HCT116 (cell line): ENCODE results near the gene MLXIPL. TPM values are rescaled to one million over a fixed set of nuclear protein-coding genes. Genes with fewer than 3 reads are reported as not detected.

ENCODE experiments used
- ATAC-seq: fragments of 200-7000 bp; cut with Tn5 transposase; 2 replicates; pipeline ENCODE4 v1.9.1; 2020; ENCODE audit warnings: mild to moderate bottlenecking, moderate library complexity
- BruUV-seq: library from RNA; stranded (reverse); fragments of 400-500 nt; replicated peaks from 2 replicates; lab custom pipeline; 2021; lab: Mats Ljungman, UMichigan
- CTCF ChIA-PET: fragments of 300-600 bp; sonication (Branson Sonifier 250); formaldehyde crosslinking; loops from one replicate; lab custom pipeline; 2021; ENCODE audit warnings: antibody characterized with exemption; lab: Charles Lee
- POLR2A ChIA-PET: fragments of 300-600, 350-600 bp; sonication (Branson Sonifier 250); formaldehyde crosslinking; loops from one replicate; lab custom pipeline; 2021; ENCODE audit warnings: antibody characterized with exemption; lab: Charles Lee
- RAD21 ChIA-PET, 2 experiments: fragments of 300-600 bp; sonication (Branson Sonifier 250); formaldehyde crosslinking; loops; one replicate each; lab custom pipeline; 2023; ENCODE audit warnings: low total read pairs in 2 of 2; ENCODE audit not compliant: uncharacterized antibody in 2 of 2, unreplicated experiment in 2 of 2, low non-redundant PET in 1 of 2; lab: Charles Lee
- DNase-seq: peaks from one replicate; pipeline ENCODE4 v3.0.0-alpha.2; 2010; ENCODE audit warnings: low read depth, low spot score
- H2AFZ ChIP-seq: fragments of 200-600 bp; shearing (Covaris generic), sonication (generic); 2 replicates; pipeline ENCODE4 v1.6.1; 2017; ENCODE audit warnings: low read depth, mixed run types, mixed read lengths, antibody characterized with exemption, low read length; ENCODE audit not compliant: poor library complexity, severe bottlenecking
- H3K27ac ChIP-seq: 2 replicates; pipeline ENCODE4 v1.5.1; 2012; ENCODE audit warnings: low read depth, low read length
- H3K27me3 ChIP-seq: fragments of 200-600 bp; sonication (generic); 2 replicates; pipeline ENCODE4 v1.6.1; 2016; ENCODE audit warnings: mixed run types, low read length, mixed read lengths; ENCODE audit not compliant: insufficient read depth
- H3K36me3 ChIP-seq, 2 experiments: fragments of 200-500 bp in 1 of 2; fragments of 200-600 bp in 1 of 2; sonication (Bioruptor generic) in 1 of 2; sonication (generic) in 1 of 2; 2 replicates each; pipeline versions ENCODE4 v1.5.1 to v1.6.1; 2014 to 2016; ENCODE audit warnings: low read length in 2 of 2, inconsistent platforms in 1 of 2, mixed read lengths in 1 of 2, mixed run types in 1 of 2; ENCODE audit not compliant: insufficient read depth in 2 of 2, control insufficient read depth in 1 of 2
- H3K4me1 ChIP-seq, 2 experiments: fragments of 200-600 bp in 1 of 2; sonication (generic) in 1 of 2; 2 replicates each; pipeline versions ENCODE4 v1.5.1 to v1.6.1; 2012 to 2017; ENCODE audit warnings: low read length in 2 of 2, inconsistent platforms in 1 of 2, mild to moderate bottlenecking in 1 of 2, mixed read lengths in 1 of 2, mixed run types in 1 of 2, moderate library complexity in 1 of 2; ENCODE audit not compliant: insufficient read depth in 2 of 2, control insufficient read depth in 1 of 2
- H3K4me2 ChIP-seq: fragments of 200-600 bp; sonication (generic); 2 replicates; pipeline ENCODE4 v1.6.1; 2017; ENCODE audit warnings: mixed run types, low read length, mixed read lengths
- H3K4me3 ChIP-seq, 2 experiments: fragments of 200-600 bp in 1 of 2; sonication (generic) in 1 of 2; replicated peaks in 1 of 2; 2 replicates each; pipeline ENCODE4 v1.5.1; 2011 to 2016; ENCODE audit warnings: low read length in 2 of 2, control low read depth in 1 of 2, low read depth in 1 of 2, mild to moderate bottlenecking in 1 of 2, mixed read lengths in 1 of 2, mixed run types in 1 of 2
- H3K79me2 ChIP-seq: fragments of 200-600 bp; sonication (generic); 2 replicates; pipeline ENCODE4 v1.6.1; 2017; ENCODE audit warnings: mild to moderate bottlenecking, mixed run types, low read length, moderate library complexity, mixed read lengths; ENCODE audit not compliant: insufficient read depth
- H3K9ac ChIP-seq: fragments of 200-600 bp; sonication (generic); 2 replicates; pipeline ENCODE4 v1.6.1; 2016; ENCODE audit warnings: low read length, mixed read lengths
- H3K9me2 ChIP-seq: fragments of 200-600 bp; sonication (generic), shearing (Covaris generic); 2 replicates; pipeline ENCODE4 v1.6.1; 2017; ENCODE audit warnings: mixed run types, mild to moderate bottlenecking, moderate library complexity; ENCODE audit not compliant: insufficient read depth
- H3K9me3 ChIP-seq, 2 experiments: fragments of 200-500 bp in 1 of 2; fragments of 200-600 bp in 1 of 2; sonication (Bioruptor generic) in 1 of 2; sonication (generic) in 1 of 2; 2 replicates each; pipeline ENCODE4 v1.6.1; 2014 to 2017; ENCODE audit warnings: low read length in 2 of 2, mixed read lengths in 2 of 2, inconsistent platforms in 1 of 2, low read depth in 1 of 2, mild to moderate bottlenecking in 1 of 2, mixed run types in 1 of 2, moderate library complexity in 1 of 2; ENCODE audit not compliant: control insufficient read depth in 1 of 2, insufficient read depth in 1 of 2
- H4K20me1 ChIP-seq: fragments of 200-600 bp; sonication (generic), shearing (Covaris generic); 2 replicates; pipeline ENCODE4 v1.6.1; 2017; ENCODE audit warnings: mixed run types, mild to moderate bottlenecking, moderate library complexity; ENCODE audit not compliant: insufficient read depth
- CBX3 ChIP-seq: IDR thresholded peaks from 2 replicates; pipeline ENCODE4 v1.6.1; 2012; ENCODE audit warnings: low read depth
- EGR1 ChIP-seq: IDR thresholded peaks from 2 replicates; pipeline ENCODE4 v1.6.1; 2012; ENCODE audit warnings: low read depth
- ELF1 ChIP-seq: IDR thresholded peaks from 2 replicates; pipeline ENCODE4 v1.6.1; 2012; ENCODE audit warnings: low read depth, borderline replicate concordance
- EZH2 ChIP-seq: fragments of 200-600 bp; sonication (generic); IDR thresholded peaks from 2 replicates; pipeline ENCODE4 v1.6.1; 2017; ENCODE audit warnings: antibody characterized with exemption, mixed run types
- JUND ChIP-seq: IDR thresholded peaks from 2 replicates; pipeline ENCODE4 v1.6.1; 2012
- POLR2AphosphoS5 ChIP-seq: IDR thresholded peaks from 2 replicates; pipeline ENCODE4 v1.6.1; 2011; ENCODE audit warnings: mild to moderate bottlenecking, low read depth, low read length, moderate library complexity
- RAD21 ChIP-seq: IDR thresholded peaks from 2 replicates; pipeline ENCODE4 v1.6.1; 2012; ENCODE audit warnings: low read depth, mild to moderate bottlenecking
- SIN3A ChIP-seq: IDR thresholded peaks from 2 replicates; pipeline ENCODE4 v1.6.1; 2012; ENCODE audit warnings: low read depth
- SRF ChIP-seq: IDR thresholded peaks from 2 replicates; pipeline ENCODE4 v1.6.1; 2012; ENCODE audit warnings: low read depth
- TCF7L2 ChIP-seq: IDR thresholded peaks from 2 replicates; pipeline ENCODE4 v1.7.0; 2011; ENCODE audit warnings: borderline replicate concordance, inconsistent platforms; ENCODE audit not compliant: insufficient read depth, insufficient read length; ENCODE audit errors: extremely low read depth
- ZFX ChIP-seq: fragments of 450-650 bp; IDR thresholded peaks from 2 replicates; pipeline ENCODE4 v1.6.1; 2017
- ZNF274 ChIP-seq: fragments of 200-500 bp; sonication (Bioruptor generic); IDR thresholded peaks from 2 replicates; pipeline ENCODE4 v1.6.1; 2014; ENCODE audit warnings: mild to moderate bottlenecking, low read depth, low read length, inconsistent platforms
- intact Hi-C: fragments of 100-400 bp; cut with micrococcal nuclease; formaldehyde crosslinking; loops from 2 replicates; pipeline ENCODE4 v1.10.0; 2022
- total RNA-seq: library from RNA; stranded (reverse); gene quantifications from one replicate; pipeline ENCODE4 v1.2.1, GENCODE V29; 2021; ENCODE audit not compliant: unreplicated experiment
- TF ChIP-seq, protein P1 (sequence below): IDR thresholded peaks from 2 replicates; pipeline ENCODE4 v1.6.1; 2012
- TF ChIP-seq, protein P2 (sequence below): IDR thresholded peaks from 2 replicates; pipeline ENCODE4 v1.6.1; 2012
- TF ChIP-seq, protein P3 (sequence below), 3 experiments: fragments of 200-600 bp in 1 of 3; sonication (generic) in 1 of 3; IDR thresholded peaks in 2 of 3; conservative IDR thresholded peaks in 1 of 3; 2 replicates each; pipeline ENCODE4 v1.5.1; 2012 to 2017; ENCODE audit warnings: low read depth in 2 of 3, low read length in 2 of 3, antibody characterized with exemption in 1 of 3, borderline replicate concordance in 1 of 3, control low read depth in 1 of 3, mild to moderate bottlenecking in 1 of 3, mixed read lengths in 1 of 3, mixed run types in 1 of 3, moderate library complexity in 1 of 3; ENCODE audit not compliant: insufficient read depth in 1 of 3
- TF ChIP-seq, protein P4 (sequence below): IDR thresholded peaks from 2 replicates; pipeline ENCODE4 v1.6.1; 2011; ENCODE audit warnings: mild to moderate bottlenecking, low read length, moderate library complexity; ENCODE audit not compliant: insufficient replicate concordance; ENCODE audit errors: extremely low read depth
- TF ChIP-seq, protein P5 (sequence below): IDR thresholded peaks from 2 replicates; pipeline ENCODE4 v1.6.1; 2012; ENCODE audit warnings: low read depth

MLXIPL gene
- total RNA-seq, 1 experiment from 2014 or later = 79.4 TPM

DNA sequence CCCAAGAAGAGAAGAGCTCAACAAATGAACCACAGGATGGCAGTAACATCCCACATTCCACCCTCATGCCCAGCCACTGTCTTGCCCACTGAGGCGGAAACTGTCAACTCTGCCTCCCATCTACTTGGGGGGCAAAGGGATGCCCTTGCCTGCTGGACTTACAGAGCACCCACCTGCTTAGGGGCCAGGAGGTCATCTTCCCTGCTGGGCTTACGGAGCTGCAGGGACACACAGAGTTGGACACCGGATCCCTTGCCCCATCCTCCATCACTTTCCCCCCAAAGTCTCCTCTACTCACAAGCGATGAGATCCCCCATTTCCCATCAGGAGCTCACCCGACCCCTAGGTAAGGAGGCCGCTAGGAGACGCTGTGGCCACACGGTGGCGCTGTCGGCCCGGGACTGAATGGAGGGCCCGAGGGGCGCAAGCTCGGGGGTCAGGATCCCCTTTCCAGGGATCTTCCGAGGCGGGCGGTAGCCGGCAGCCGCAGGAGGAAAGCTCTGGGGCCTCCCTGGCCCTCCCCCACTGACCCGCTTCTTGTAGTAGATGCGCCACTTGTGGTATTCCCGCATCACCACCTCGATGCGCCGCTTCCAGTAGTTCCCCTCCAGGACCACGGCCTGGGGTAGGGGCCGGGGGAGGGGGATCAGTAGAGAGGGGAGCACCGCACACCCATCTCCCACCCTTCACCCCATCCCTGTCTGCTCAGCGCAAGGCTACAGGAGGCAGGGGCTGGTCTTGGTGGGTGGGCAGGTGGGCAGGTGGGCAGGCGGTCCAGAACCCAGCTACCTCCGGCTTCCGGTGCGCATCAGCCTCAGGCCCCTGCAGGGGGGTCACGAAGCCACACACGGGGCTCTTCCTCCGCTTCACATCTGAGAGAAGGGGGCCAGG lies 17.3 kb downstream of the MLXIPL start:
- intact Hi-C loops = loop anchor here (1.0 kb wide), 3 partner anchors 94 to 127 kb away; no protein-coding TSS in a partner anchor
- no peak overlapping the region for H3K4me3 ChIP-seq
- H3K27me3 ChIP-seq = no peaks in the 10 kb centered on the region
- POLR2A ChIA-PET = interaction anchor here (0.8 kb wide), 1 partner anchor 188 kb away, joined by 3 read pairs; no protein-coding TSS in a partner anchor
- no peak for TF ChIP-seq ZNF274
- TF ChIP-seq, protein P1, sequence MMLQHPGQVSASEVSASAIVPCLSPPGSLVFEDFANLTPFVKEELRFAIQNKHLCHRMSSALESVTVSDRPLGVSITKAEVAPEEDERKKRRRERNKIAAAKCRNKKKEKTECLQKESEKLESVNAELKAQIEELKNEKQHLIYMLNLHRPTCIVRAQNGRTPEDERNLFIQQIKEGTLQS = no peak
- TF ChIP-seq SIN3A = no peak
- TF ChIP-seq, protein P2, sequence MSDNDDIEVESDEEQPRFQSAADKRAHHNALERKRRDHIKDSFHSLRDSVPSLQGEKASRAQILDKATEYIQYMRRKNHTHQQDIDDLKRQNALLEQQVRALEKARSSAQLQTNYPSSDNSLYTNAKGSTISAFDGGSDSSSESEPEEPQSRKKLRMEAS = no peak
- no peak for TF ChIP-seq EGR1
- TF ChIP-seq, protein P3, sequence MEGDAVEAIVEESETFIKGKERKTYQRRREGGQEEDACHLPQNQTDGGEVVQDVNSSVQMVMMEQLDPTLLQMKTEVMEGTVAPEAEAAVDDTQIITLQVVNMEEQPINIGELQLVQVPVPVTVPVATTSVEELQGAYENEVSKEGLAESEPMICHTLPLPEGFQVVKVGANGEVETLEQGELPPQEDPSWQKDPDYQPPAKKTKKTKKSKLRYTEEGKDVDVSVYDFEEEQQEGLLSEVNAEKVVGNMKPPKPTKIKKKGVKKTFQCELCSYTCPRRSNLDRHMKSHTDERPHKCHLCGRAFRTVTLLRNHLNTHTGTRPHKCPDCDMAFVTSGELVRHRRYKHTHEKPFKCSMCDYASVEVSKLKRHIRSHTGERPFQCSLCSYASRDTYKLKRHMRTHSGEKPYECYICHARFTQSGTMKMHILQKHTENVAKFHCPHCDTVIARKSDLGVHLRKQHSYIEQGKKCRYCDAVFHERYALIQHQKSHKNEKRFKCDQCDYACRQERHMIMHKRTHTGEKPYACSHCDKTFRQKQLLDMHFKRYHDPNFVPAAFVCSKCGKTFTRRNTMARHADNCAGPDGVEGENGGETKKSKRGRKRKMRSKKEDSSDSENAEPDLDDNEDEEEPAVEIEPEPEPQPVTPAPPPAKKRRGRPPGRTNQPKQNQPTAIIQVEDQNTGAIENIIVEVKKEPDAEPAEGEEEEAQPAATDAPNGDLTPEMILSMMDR (IDR thresholded peaks at IDR 0.05 in 2 of 3, conservative IDR thresholded peaks at IDR 0.05 in 1 of 3; ENCODE audit: borderline replicate concordance in 1 of 3, insufficient read depth in 1 of 3, low read depth in 2 of 3, low read length in 2 of 3) = peak; percentile 89 to 99 (median 94)
- TF ChIP-seq TCF7L2 = no peak
- TF ChIP-seq, protein P4, sequence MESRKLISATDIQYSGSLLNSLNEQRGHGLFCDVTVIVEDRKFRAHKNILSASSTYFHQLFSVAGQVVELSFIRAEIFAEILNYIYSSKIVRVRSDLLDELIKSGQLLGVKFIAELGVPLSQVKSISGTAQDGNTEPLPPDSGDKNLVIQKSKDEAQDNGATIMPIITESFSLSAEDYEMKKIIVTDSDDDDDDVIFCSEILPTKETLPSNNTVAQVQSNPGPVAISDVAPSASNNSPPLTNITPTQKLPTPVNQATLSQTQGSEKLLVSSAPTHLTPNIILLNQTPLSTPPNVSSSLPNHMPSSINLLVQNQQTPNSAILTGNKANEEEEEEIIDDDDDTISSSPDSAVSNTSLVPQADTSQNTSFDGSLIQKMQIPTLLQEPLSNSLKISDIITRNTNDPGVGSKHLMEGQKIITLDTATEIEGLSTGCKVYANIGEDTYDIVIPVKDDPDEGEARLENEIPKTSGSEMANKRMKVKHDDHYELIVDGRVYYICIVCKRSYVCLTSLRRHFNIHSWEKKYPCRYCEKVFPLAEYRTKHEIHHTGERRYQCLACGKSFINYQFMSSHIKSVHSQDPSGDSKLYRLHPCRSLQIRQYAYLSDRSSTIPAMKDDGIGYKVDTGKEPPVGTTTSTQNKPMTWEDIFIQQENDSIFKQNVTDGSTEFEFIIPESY = no peak
- no peak for TF ChIP-seq POLR2AphosphoS5
- no peak for TF ChIP-seq SRF
- TF ChIP-seq CBX3 = no peak
- peak; percentile 93 for TF ChIP-seq RAD21
- TF ChIP-seq, protein P5, sequence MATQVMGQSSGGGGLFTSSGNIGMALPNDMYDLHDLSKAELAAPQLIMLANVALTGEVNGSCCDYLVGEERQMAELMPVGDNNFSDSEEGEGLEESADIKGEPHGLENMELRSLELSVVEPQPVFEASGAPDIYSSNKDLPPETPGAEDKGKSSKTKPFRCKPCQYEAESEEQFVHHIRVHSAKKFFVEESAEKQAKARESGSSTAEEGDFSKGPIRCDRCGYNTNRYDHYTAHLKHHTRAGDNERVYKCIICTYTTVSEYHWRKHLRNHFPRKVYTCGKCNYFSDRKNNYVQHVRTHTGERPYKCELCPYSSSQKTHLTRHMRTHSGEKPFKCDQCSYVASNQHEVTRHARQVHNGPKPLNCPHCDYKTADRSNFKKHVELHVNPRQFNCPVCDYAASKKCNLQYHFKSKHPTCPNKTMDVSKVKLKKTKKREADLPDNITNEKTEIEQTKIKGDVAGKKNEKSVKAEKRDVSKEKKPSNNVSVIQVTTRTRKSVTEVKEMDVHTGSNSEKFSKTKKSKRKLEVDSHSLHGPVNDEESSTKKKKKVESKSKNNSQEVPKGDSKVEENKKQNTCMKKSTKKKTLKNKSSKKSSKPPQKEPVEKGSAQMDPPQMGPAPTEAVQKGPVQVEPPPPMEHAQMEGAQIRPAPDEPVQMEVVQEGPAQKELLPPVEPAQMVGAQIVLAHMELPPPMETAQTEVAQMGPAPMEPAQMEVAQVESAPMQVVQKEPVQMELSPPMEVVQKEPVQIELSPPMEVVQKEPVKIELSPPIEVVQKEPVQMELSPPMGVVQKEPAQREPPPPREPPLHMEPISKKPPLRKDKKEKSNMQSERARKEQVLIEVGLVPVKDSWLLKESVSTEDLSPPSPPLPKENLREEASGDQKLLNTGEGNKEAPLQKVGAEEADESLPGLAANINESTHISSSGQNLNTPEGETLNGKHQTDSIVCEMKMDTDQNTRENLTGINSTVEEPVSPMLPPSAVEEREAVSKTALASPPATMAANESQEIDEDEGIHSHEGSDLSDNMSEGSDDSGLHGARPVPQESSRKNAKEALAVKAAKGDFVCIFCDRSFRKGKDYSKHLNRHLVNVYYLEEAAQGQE = no peak
- TF ChIP-seq EZH2 = no peak
- TF ChIP-seq JUND = no peak
- TF ChIP-seq ELF1 = no peak
- no peak for TF ChIP-seq ZFX
- no peak for DNase-seq
- no peak overlapping the region for H2AFZ ChIP-seq
- no peak overlapping the region for H3K27ac ChIP-seq
- H3K79me2 ChIP-seq = no peaks in the 10 kb centered on the region; the same call in 1 of the 2 replicates
- no TSS peak for BruUV-seq
- no peak overlapping the region for H3K9ac ChIP-seq
- no peaks in the 10 kb centered on the region for H3K9me3 ChIP-seq
- no peaks in the 10 kb centered on the region for H4K20me1 ChIP-seq
- H3K9me2 ChIP-seq = no peaks in the 10 kb centered on the region
- H3K4me2 ChIP-seq = no peak overlapping the region
- peaks cover 16 to 40% of the 10 kb centered on the region in 2 experiments for H3K4me1 ChIP-seq
- ATAC-seq = peak; percentile 71
- RAD21 ChIA-PET = interaction anchor here (0.6 to 1.4 kb wide), 12 partner anchors 15 to 127 kb away, joined by 3 to 7 read pairs (median 5); partner anchors contain the start of gene VPS37D (in 1 of the 2)
- no peaks in the 10 kb centered on the region; a peak in 1 of 4 replicates for H3K36me3 ChIP-seq
- CTCF ChIA-PET = interaction anchor here (0.7 to 2.4 kb wide), 23 partner anchors 10 to 243 kb away, joined by 3 to 28 read pairs (median 6); partner anchors contain the start of genes ABHD11, MLXIPL and STX1A
